ENCODE measurements around the gene GRID2.

Gene GRID2

DNA sequence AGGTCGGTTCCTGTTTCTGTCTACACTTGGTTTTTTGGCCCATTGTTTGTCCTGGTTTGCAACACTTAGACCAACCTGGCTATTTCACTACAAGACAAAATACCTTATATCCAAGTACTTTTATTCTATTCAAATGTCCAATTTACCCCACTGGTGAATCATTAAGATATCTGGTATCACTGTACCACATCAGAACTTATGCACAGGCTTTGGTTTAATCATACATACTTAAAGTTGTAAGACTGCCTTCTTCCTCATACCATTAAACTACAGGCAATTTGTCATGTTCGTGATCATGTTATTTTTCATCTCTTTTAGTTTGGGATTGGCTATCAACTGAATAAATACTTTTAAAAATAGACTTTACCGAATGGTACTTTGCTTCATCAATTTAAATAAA, 1471.8 kb downstream of the GRID2 start:
- in situ Hi-C loops (cut with MboI; ENCODE audit: low sequenced_read_pairs) = no loop called here

DNA sequence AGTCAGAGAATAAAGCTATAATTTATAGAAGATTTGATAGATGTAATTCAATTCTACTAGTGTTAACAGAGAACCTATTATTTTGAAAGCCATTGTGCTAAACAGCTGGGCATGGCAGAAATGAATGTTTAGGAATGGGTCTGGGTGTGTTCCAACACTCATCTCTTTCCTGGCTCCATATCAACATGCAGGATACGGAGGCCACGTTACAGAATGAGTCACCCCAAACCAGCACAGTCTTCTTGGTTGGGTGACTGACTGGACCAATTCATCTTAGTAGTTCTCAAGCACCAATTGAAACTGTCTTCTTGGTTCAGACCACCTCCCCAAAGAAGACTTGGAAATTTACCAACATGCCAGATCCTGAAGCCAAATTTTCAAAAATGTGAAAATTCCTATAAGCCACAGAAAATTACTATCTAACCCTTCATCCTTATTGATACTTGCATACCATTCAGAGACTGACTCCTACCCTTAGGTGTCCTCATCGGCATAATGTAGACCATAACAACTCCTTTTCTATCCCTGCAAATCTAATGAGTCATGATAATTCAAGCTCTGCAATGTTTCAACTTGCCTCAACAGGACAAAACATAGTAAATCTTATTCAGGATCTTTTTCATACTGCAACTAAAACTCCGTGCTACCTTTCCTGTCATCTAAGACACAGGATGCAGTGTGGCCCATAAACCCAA, 1472.8 kb downstream of the GRID2 start:
- in situ Hi-C loops (cut with MboI; ENCODE audit: low sequenced_read_pairs) = no loop called here

DNA sequence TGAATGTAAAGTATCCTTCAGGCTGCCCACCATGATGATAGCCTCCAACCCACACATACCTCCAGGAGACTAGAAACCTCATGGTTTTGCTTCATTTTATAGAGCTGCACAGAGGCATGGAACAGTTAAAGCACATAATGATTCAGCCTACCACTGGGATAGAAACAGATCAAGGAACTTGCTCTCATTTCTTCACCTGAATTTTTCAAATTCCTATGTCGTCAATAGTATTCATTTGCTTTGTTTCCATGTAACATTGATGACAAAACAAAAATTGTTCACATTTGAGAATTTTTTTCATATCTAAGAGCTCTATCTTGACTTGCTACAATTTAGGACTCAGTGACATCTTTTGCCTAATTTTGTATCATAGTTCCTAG, 1473.3 kb downstream of the GRID2 start:
- in situ Hi-C loops (cut with MboI; ENCODE audit: low sequenced_read_pairs) = no loop called here

DNA sequence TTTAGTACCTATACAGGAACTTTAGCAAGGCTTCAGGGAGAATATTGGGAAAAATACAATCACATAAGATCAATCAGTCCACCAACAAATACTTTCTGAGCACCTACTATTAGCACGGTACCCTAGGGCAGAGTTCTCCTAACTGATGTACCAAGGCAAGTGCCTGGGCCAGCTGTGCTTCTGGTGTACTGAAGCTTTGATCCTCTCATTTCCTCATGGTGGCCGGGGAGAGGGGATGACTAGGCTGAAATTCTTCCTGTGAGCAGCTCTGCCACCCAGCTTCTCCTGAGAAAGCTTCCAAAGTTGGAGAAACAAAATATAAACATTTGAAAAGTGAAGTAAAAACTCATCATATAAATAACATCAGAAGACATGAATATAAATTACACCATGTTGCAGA, 1475.5 kb downstream of the GRID2 start:
- in situ Hi-C loops (cut with MboI; ENCODE audit: low sequenced_read_pairs) = no loop called here

DNA sequence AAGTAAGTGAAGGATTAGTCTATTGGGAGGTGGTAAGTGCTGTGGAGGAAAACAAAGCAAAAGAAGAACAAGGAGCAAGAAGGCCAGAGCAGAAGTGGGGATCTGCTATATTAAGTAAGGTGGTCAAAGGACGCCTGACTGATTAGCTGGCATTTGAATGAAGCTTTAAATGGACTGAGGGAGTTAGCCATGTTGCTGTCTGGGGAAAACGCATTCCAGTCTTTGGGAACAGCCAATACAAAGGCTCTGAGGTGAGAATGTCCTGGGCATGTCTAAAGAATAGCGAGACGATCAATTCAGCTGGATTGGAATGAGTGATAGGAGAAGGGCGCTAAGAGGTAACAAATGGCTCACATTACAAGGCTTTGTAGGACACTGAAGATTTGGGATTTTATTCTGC, 1476.3 kb downstream of the GRID2 start:
- in situ Hi-C loops (cut with MboI; ENCODE audit: low sequenced_read_pairs) = no loop called here

DNA sequence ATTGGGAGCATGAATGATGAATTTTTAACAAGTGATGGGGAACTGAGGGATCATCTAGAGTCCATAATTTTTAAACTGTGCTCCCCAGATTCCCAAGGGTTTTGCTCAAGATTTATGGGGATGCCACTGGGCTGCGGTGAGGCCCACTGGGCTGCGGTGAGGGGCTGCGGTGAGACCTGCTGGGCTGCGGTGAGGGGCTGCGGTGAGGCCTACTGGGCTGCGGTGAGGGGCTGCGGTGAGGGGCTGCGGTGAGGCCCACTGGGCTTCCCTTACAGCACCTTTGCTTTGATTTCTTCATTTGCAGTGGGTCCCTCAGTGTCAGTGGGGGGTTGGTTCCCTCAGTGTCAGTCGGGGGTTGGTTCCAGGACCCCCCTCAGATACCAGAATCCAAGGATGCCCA, 1477.4 kb downstream of the GRID2 start:
- in situ Hi-C loops (cut with MboI; ENCODE audit: low sequenced_read_pairs) = no loop called here

DNA sequence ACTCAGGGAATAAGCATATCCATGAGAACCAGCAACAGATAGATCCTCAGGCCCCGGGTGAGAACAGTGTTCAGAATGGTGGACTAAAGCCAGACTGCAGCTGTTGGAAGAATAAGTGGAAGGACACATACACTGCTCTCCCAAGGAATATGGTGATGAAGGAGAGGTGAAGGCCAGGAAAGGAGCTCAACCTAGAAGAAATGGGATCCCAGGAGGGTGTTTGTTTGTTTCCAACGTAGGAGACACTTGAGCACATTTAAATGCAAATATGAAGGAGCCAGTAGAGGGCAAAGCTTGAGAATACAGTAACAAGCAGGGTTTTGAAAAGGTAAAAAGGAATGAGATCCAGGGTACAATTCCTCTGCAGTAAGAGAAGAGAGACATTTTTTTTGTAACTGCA, 1482.4 kb downstream of the GRID2 start:
- in situ Hi-C loops (cut with MboI; ENCODE audit: low sequenced_read_pairs) = no loop called here

DNA sequence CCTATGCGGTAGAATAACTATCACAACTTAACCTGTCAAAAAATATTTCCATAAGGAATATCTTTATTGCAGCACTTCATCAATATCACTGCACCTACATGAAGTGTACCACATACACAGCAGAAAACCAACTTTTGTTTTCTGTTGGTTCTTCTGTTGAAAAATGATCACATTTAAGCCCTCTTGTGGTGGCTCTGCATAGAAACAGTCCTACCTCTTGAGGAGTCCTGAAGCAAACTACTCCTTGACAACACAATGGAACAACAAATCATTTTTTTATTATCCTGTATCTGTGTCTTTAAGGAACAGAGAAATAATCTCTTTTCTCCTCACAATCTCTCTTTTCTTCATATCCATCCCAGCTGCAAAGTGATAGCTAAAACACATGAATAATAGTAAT, 1484.9 kb downstream of the GRID2 start:
- in situ Hi-C loops (cut with MboI; ENCODE audit: low sequenced_read_pairs) = no loop called here

DNA sequence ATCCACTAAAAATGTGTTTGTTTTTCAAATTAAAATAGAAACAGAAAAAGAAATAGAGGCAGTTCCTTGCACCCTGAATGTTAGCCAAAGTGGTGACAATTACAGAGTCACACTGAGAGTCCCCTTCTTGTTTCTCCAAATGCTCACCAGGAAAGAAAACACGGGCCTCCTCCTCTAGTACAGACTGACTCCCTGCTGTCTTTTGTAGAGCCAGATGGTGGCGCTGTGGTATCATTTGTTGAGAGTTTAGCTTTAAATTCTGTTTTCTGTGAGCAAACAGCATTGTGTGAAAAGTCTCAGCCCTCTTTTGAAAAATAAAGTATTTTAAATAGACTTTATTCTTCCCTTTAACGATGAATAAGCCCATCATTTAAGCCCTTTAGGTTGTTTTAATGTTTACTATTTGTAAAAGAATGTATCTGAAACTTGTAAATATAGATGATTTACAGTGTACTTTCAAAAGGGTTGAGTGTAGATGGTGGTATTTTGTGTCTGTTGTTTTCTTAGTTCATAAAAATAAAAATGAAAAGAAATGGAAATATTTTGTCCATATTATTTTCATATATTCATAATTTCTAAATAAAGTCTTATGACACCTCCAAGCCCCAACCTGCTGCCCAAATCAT, 1487.9 kb downstream of the GRID2 start:
- in situ Hi-C loops (cut with MboI; ENCODE audit: low sequenced_read_pairs) = no loop called here

DNA sequence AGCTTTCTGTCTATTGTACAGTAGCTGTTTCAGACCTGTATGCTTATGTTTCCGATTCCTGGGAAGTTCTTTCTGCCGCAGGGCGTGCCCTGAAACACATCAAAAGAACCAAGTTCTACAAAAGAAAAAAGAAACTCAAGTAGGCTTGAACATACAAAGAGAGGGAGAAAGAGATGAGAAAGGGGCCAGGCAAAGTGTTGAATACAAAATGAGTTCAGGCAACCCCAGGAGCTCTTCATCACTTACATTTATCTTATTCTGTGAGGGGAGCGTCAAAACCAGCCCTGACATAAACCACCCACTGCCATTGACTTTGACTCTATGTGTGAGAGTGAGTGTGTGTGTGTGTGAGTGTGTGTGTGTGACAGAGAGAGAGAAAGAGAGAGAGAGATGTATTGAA, 1498.3 kb downstream of the GRID2 start:
- in situ Hi-C loops (cut with MboI; ENCODE audit: low sequenced_read_pairs) = no loop called here

DNA sequence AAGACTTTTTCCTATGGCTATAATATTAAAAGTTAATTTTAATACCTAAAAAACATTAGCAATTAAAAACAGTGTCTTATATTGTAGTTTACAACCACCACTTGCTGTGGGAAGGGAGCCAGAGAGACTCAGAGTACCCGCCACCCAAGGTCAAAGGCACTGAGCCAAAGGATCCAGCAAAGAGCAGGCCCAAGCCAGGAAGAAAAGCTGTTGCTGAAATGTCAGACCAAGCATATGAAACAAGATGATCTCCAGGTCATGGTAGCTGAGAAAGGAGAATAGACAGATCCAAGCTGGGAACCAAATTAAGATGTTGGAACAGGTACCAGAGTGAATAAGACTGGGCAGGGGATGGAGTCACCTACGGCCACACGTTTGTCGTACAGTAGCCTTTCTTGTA, 1506.0 kb downstream of the GRID2 start:
- in situ Hi-C loops (cut with MboI; ENCODE audit: low sequenced_read_pairs) = no loop called here

DNA sequence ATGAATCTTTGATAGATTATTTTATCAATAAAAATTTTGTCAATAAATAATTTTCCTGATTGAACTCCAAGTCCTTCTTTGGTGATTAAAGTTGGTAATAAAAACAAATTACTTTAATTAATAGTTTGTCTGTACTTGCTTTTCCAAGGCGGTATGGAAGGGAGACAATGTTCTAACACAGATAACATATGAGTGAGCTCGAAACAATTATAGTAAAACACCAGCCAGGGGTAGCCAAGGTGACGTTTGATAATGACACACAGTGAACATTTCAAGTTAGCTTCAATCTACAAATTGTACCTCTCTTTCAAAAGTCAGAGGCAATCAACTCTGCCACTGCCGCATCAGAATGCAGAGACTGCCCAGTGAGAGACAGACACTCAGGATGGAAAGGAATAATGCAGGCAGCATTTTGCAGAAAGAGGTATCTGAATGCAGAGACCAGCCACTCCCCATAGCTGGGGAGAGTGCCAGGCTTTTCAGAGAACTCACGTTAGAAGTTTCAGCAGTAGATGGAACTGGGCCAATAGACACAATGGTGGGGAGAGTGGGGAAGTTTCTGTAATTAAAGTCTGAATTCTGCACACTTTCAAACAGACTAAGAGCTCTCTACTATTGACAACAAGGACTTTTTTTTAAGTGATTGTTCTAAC, 1506.7 kb downstream of the GRID2 start:
- in situ Hi-C loops (cut with MboI; ENCODE audit: low sequenced_read_pairs) = no loop called here

DNA sequence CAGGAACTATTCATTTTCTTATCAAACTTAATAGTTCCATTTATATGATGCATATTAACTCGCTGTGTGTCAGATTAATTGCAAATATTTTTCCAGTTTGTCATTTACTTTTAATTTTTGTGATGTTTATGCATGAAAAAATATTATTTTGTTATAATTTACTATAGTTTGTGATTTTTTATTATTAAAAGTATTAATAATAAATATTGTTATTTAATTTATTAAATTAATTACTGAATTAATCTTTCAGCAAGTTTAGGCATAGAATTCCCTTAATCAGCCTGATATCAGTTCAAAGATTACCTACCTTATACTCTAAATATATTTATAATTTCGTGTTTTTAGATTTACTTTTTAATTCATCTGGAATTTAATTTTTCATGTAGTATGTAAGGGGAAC, 1509.3 kb downstream of the GRID2 start:
- in situ Hi-C loops (cut with MboI; ENCODE audit: low sequenced_read_pairs) = no loop called here

DNA sequence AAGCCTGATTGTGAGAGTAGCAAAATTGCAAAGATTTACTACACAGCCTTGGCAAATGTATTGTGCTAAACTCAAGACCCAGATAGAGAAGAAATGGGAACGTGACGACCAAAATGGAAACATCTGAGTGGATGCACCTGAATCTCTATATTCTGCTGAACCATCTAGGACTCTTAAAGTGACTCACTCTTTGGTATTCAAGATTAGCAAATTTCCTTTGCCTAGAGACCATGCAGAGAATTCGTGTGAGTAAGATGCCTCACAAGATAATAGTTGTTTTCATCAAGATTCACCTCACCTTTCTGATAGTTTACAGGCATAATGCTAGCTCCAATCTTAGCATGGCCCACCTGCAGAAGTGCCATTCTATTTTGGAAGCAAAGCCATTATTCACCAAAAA, 1510.4 kb downstream of the GRID2 start:
- in situ Hi-C loops (cut with MboI; ENCODE audit: low sequenced_read_pairs) = no loop called here

DNA sequence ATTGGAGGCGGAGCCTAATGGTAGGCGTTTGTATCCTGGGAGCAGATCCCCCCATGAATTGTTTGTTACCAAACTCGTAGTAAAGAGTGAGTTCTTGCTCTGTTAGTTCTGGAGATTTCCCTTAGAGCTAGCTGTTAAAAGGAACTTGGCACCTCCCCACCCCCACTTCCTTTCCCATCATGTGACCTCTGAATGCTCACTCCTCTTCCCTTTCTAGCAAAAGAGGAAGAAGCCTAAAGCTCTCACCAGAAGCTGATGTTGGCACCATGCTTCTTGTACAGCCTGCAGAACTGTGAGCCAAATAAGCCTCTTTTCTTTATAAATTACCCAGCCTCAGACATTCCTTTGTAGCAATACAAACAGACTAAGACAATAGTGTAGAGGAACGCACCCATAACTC, 1511.0 kb downstream of the GRID2 start:
- in situ Hi-C loops (cut with MboI; ENCODE audit: low sequenced_read_pairs) = no loop called here
